ENCODE results near the gene GZF1.

GRCh38 chr20:23369072-23369823 lies 7.3 kb downstream of the GZF1 start:
- TF ChIP-seq, protein P1, sequence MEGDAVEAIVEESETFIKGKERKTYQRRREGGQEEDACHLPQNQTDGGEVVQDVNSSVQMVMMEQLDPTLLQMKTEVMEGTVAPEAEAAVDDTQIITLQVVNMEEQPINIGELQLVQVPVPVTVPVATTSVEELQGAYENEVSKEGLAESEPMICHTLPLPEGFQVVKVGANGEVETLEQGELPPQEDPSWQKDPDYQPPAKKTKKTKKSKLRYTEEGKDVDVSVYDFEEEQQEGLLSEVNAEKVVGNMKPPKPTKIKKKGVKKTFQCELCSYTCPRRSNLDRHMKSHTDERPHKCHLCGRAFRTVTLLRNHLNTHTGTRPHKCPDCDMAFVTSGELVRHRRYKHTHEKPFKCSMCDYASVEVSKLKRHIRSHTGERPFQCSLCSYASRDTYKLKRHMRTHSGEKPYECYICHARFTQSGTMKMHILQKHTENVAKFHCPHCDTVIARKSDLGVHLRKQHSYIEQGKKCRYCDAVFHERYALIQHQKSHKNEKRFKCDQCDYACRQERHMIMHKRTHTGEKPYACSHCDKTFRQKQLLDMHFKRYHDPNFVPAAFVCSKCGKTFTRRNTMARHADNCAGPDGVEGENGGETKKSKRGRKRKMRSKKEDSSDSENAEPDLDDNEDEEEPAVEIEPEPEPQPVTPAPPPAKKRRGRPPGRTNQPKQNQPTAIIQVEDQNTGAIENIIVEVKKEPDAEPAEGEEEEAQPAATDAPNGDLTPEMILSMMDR (IDR thresholded peaks at IDR 0.05) = no peak
- TF ChIP-seq POLR2A (IDR thresholded peaks at IDR 0.05) = no peak

Data from adrenal gland (tissue), 5 donors.